ENCODE results near the gene AHRR. TPM values are rescaled to one million over a fixed set of nuclear protein-coding genes. Genes with fewer than 3 reads are reported as not detected.

The AHRR gene
- total and polyA plus RNA-seq, 2 of the 4 experiments (the other 2 are of a cell fraction) = 15.6 to 37.1 TPM

DNA sequence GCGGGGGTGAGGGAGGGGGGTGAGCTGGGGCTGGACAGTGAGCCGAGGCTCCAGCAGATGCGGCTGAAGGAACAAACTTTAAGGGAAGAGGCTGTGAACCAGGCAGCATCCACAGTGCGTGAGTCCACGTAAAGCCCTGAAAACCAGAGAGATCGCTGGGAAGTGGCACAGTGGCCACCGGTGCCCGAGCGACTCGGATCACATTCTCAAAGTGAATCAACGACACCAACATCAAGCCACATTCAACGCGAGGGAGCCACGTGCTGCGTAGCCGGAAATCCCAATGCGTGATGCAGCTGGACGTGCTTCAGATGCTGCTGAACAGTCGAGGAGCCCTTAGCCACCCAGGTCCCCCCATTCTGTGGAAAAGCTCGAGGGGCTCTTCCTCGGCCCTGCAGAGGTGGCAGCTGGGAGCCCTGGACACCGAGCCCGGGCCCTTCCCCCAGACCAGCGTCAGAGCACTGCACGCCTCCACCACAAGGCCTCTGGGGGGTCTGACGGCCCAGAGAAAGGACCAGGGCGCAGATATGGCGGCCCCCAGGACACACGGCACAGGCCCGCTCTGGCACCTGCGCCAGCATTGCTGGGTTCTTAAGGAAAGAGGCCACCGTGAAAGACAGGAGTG lies 67.8 kb downstream of the AHRR start:
- Histone ChIP-seq H3K4me1 (ENCODE audit: control insufficient read depth, insufficient read depth, low read length) (peaks cover 13% of the 10 kb centered on the region), H4K5ac (ENCODE audit: low read depth, low read length) (no peak overlapping the region), H3K14ac (replicated peaks; ENCODE audit: low read depth, low read length) (no peak overlapping the region), H2BK20ac (ENCODE audit: low read depth, low read length) (no peak overlapping the region), H2BK15ac (ENCODE audit: low read depth, low read length) (no peak overlapping the region; the same call in 2 of the 3 replicates), H3K9me1 (ENCODE audit: insufficient read depth, low read length) (peaks cover 17% of the 10 kb centered on the region), H3K4ac (ENCODE audit: low read depth, low read length) (0 out of 2 replicates have a peak overlapping the region, but pooled peaks have one; percentile 5), H4K8ac (ENCODE audit: low read depth in 2 of 2, low read length in 2 of 2) (no peak overlapping the region), H4K20me1 (ENCODE audit: insufficient read depth, low read length) (no peaks in the 10 kb centered on the region; the same call in 1 of the 2 replicates), H3K9me3 (ENCODE audit: control insufficient read depth, insufficient read depth, low read length) (peaks cover 2% of the 10 kb centered on the region), H3K27me3 (ENCODE audit: control insufficient read depth, insufficient read depth, low read length) (no peaks in the 10 kb centered on the region), H2BK5ac (ENCODE audit: low read depth, low read length, poor library complexity, severe bottlenecking) (no peak overlapping the region), H3K23ac (ENCODE audit: low read depth, low read length) (no peak overlapping the region), H3K4me2 (ENCODE audit: low read depth, low read length) (no peak overlapping the region), H3K27ac (ENCODE audit: insufficient read depth, low read length) (no peak overlapping the region), H3K79me1 (ENCODE audit: low read depth in 1 of 2, low read length in 2 of 2) (peaks cover 28 to 70% of the 10 kb centered on the region in 2 experiments), H2AFZ (replicated peaks; ENCODE audit: low read length, poor library complexity) (no peak overlapping the region), H4K91ac (ENCODE audit: insufficient read depth, low read depth, low read length) (no peak overlapping the region), H3K18ac (ENCODE audit: low read depth, low read length) (no peak overlapping the region), H3K56ac (ENCODE audit: extremely low read depth, insufficient read depth, low read length) (no peak overlapping the region), H2AK9ac (replicated peaks; ENCODE audit: low read depth, low read length, poor library complexity) (no peak overlapping the region), H2BK120ac (ENCODE audit: low read depth, low read length) (no peak overlapping the region), H3K9ac (ENCODE audit: low read depth, low read length) (no peak overlapping the region), H3K4me3 (ENCODE audit: insufficient read depth, low read depth, low read length) (no peak overlapping the region), H2AK5ac (ENCODE audit: low read depth, low read length) (0 out of 2 replicates have a peak overlapping the region, but pooled peaks have one; percentile 60), H3K36me3 (ENCODE audit: control insufficient read depth, insufficient read depth, low read length) (peaks cover 44% of the 10 kb centered on the region)
- ChIA-PET POLR2A (ENCODE audit: unreplicated experiment) (no interaction called here), CTCF (no interaction called here)
- dilution Hi-C loops (cut with HindIII; ENCODE audit: low sequenced_read_pairs, unreplicated experiment) (no loop called here), in situ Hi-C loops (cut with MboI; ENCODE audit: low sequenced_read_pairs) (no loop called here), intact Hi-C loops (cut with micrococcal nuclease) (no loop called here)
- DNase-seq = no peak
- no TSS peak for BruUV-seq (replicated peaks)
- no peak for ATAC-seq (ENCODE audit: low read depth)
- WGBS, 2 experiments (ENCODE audit: extremely low coverage in 2 of 2, insufficient read length in 1 of 2) = 90% methylated on average over 22 of the region's 32 CpGs; no CpG with 5 or more reads in 1 of the 2 experiments
- TF ChIP-seq, protein P1, sequence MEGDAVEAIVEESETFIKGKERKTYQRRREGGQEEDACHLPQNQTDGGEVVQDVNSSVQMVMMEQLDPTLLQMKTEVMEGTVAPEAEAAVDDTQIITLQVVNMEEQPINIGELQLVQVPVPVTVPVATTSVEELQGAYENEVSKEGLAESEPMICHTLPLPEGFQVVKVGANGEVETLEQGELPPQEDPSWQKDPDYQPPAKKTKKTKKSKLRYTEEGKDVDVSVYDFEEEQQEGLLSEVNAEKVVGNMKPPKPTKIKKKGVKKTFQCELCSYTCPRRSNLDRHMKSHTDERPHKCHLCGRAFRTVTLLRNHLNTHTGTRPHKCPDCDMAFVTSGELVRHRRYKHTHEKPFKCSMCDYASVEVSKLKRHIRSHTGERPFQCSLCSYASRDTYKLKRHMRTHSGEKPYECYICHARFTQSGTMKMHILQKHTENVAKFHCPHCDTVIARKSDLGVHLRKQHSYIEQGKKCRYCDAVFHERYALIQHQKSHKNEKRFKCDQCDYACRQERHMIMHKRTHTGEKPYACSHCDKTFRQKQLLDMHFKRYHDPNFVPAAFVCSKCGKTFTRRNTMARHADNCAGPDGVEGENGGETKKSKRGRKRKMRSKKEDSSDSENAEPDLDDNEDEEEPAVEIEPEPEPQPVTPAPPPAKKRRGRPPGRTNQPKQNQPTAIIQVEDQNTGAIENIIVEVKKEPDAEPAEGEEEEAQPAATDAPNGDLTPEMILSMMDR (conservative IDR thresholded peaks at IDR 0.05; ENCODE audit: low read depth, low read length) = no peak
- TF ChIP-seq MAZ (IDR thresholded peaks at IDR 0.05; ENCODE audit: borderline replicate concordance, low read depth, low read length) (no peak), RFX5 (IDR thresholded peaks at IDR 0.05; ENCODE audit: low read depth, low read length) (no peak), MXI1 (IDR thresholded peaks at IDR 0.05; ENCODE audit: borderline replicate concordance, low read depth, low read length) (no peak), USF2 (IDR thresholded peaks at IDR 0.05; ENCODE audit: low read depth, low read length) (no peak), POLR2A (IDR thresholded peaks at IDR 0.05; ENCODE audit: low read depth, low read length) (no peak), RAD21 (IDR thresholded peaks at IDR 0.05; ENCODE audit: low read length) (no peak), FOS (IDR thresholded peaks at IDR 0.05; ENCODE audit: low read depth, low read length) (no peak), SMC3 (IDR thresholded peaks at IDR 0.05; ENCODE audit: low read depth, low read length) (no peak), CEBPB (IDR thresholded peaks at IDR 0.05; ENCODE audit: low read depth, low read length) (no peak), RCOR1 (IDR thresholded peaks at IDR 0.05; ENCODE audit: insufficient replicate concordance, low read length) (no peak), NFE2L2 (IDR thresholded peaks at IDR 0.05; ENCODE audit: low read depth, low read length) (no peak), MAFK (IDR thresholded peaks at IDR 0.05; ENCODE audit: low read depth, low read length) (no peak), CHD1 (IDR thresholded peaks at IDR 0.05; ENCODE audit: low read depth, low read length) (no peak), BHLHE40 (IDR thresholded peaks at IDR 0.05; ENCODE audit: low read depth, low read length) (no peak)
- TF ChIP-seq, protein P2, sequence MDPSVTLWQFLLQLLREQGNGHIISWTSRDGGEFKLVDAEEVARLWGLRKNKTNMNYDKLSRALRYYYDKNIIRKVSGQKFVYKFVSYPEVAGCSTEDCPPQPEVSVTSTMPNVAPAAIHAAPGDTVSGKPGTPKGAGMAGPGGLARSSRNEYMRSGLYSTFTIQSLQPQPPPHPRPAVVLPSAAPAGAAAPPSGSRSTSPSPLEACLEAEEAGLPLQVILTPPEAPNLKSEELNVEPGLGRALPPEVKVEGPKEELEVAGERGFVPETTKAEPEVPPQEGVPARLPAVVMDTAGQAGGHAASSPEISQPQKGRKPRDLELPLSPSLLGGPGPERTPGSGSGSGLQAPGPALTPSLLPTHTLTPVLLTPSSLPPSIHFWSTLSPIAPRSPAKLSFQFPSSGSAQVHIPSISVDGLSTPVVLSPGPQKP (IDR thresholded peaks at IDR 0.05; ENCODE audit: borderline replicate concordance, low read depth, low read length) = no peak
